Endothelial cell (in vitro differentiated cells): ENCODE results near the gene KDM6B. TPM values are rescaled to one million over a fixed set of nuclear protein-coding genes. Genes with fewer than 3 reads are reported as not detected.

ENCODE experiments used
- DNase-seq: peaks from one replicate; pipeline ENCODE4 v3.0.0; 2021; ENCODE audit warnings: low spot score
- H3K27ac Mint-ChIP-seq: one replicate; pipeline ENCODE4 v1.8.0; 2021; ENCODE audit warnings: mixed read lengths, inconsistent platforms; ENCODE audit not compliant: unreplicated experiment
- H3K27me3 Mint-ChIP-seq: one replicate; pipeline ENCODE4 v1.8.0; 2021; ENCODE audit warnings: mild to moderate bottlenecking, moderate library complexity, mixed read lengths, inconsistent platforms; ENCODE audit not compliant: unreplicated experiment
- H3K36me3 Mint-ChIP-seq: one replicate; pipeline ENCODE4 v1.8.0; 2021; ENCODE audit warnings: mild to moderate bottlenecking, low read depth, mixed read lengths, inconsistent platforms; ENCODE audit not compliant: unreplicated experiment
- H3K4me1 Mint-ChIP-seq: one replicate; pipeline ENCODE4 v1.8.0; 2021; ENCODE audit warnings: mild to moderate bottlenecking, mixed read lengths, inconsistent platforms; ENCODE audit not compliant: unreplicated experiment
- H3K4me3 Mint-ChIP-seq: one replicate; pipeline ENCODE4 v1.8.0; 2021; ENCODE audit warnings: mild to moderate bottlenecking, mixed read lengths, inconsistent platforms; ENCODE audit not compliant: unreplicated experiment
- H3K9me3 Mint-ChIP-seq: one replicate; pipeline ENCODE4 v1.8.0; 2021; ENCODE audit warnings: mixed read lengths, inconsistent platforms; ENCODE audit not compliant: unreplicated experiment
- total RNA-seq: library from RNA; stranded (reverse); fragmentation: NEBNext Ultra II Directional; extraction: Animal tissue kit (Norgen Biotek cat#: 25700); gene quantifications from one replicate; pipeline ENCODE4 v1.2.1, GENCODE V29; 2021; ENCODE audit not compliant: unreplicated experiment
- TF ChIP-seq, protein P1 (sequence below): fragments of 200-600 bp; sonication (generic); IDR thresholded peaks from one replicate; pipeline ENCODE4 v1.5.0; 2021; ENCODE audit warnings: antibody characterized with exemption; ENCODE audit not compliant: unreplicated experiment

Gene KDM6B
- total RNA-seq, 1 donor from 2014 or later, result 47.4 TPM

DNA sequence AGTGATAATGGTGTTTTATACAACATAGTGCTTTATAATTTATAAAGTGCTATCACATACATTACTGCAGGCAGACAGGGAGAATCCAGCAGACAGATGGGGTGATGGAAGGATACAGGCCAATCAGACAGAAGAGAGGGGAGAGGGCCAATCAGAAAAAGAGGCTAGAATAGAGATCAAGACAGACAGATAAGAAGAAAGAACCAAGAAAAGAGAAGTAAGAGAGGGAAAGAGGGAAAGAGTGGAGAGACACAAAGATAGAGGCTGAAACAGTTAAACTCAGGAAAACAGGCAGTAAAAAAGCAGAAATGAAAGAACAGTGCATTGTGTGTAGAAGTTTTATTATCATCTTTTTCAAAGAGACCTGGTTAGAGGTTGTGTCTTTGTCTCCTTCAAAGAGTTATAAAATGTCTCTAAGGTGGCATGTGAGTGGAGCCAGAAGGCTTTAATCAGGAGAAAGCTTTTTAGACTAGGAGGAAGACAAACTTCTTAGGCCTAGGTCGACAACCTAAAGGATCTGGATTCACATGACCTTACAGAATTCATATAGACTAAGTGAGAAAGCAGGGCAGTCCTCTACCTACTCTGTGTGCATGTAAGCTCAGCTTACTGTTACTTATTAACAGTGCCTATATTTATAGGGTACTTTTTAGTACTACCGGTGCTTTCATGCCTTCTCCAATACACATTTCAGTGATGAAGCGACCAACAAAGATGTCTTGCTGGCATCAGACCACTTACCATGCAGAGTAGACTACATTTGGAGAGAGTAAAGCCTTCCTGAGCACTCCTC, 46.3 kb downstream of the KDM6B start:
- H3K9me3 Mint-ChIP-seq, result no peaks in the 10 kb centered on the region
- no peaks in the 10 kb centered on the region for H3K36me3 Mint-ChIP-seq

DNA sequence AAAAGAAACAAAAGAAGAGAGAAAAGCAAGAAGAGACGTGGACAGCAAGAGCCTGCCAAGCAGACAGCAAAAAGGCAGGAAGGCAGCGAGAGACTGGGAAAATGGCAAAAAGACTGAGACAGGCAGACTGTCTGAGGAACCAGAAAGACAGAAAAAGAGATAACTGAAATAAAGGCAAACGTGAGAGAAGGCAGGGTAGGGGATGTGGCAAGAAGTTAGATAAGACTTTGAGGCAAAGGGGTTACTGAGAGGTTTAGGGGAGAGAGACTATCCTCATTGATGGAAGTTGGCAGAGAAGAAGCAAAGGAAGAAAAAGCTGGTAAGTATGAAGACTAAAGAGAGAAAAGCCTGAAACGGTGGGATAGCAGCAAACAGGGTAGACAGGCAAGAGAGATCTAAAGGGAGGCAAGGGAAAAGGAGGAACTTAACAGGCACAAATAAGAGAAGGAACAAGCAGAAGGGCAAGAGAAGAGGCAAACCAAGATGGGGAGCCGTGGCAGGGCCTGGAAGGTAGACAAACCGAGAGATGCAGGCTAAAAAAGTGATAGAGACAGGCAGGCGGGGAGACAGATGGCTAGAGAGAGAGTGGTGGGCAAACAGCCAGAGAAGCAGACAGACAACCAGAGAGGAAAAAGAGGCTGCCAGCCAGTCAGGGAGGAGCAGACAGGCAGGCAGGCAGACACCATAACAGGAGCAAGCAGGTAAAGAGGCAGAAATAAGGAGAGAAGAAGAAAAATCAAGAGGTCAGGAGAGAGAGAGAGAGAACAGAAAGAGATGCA, 47.4 kb downstream of the KDM6B start:
- Mint-ChIP-seq H3K4me3 (no peak overlapping the region), H3K27me3 (peaks cover 6% of the 10 kb centered on the region), H3K36me3 (no peaks in the 10 kb centered on the region), H3K9me3 (no peaks in the 10 kb centered on the region), H3K4me1 (peaks cover 8% of the 10 kb centered on the region), H3K27ac (no peak overlapping the region)
- DNase-seq, result no peak
- TF ChIP-seq, protein P1, sequence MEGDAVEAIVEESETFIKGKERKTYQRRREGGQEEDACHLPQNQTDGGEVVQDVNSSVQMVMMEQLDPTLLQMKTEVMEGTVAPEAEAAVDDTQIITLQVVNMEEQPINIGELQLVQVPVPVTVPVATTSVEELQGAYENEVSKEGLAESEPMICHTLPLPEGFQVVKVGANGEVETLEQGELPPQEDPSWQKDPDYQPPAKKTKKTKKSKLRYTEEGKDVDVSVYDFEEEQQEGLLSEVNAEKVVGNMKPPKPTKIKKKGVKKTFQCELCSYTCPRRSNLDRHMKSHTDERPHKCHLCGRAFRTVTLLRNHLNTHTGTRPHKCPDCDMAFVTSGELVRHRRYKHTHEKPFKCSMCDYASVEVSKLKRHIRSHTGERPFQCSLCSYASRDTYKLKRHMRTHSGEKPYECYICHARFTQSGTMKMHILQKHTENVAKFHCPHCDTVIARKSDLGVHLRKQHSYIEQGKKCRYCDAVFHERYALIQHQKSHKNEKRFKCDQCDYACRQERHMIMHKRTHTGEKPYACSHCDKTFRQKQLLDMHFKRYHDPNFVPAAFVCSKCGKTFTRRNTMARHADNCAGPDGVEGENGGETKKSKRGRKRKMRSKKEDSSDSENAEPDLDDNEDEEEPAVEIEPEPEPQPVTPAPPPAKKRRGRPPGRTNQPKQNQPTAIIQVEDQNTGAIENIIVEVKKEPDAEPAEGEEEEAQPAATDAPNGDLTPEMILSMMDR, result no peak

More for the DNA sequence above, 46.3 kb downstream of the KDM6B start:
- Mint-ChIP-seq H3K4me1 (peaks cover 3% of the 10 kb centered on the region), H3K27ac (no peak overlapping the region), H3K27me3 (no peaks in the 10 kb centered on the region), H3K4me3 (no peak overlapping the region)
- DNase-seq, result no peak
- TF ChIP-seq, protein P1, result no peak

DNA sequence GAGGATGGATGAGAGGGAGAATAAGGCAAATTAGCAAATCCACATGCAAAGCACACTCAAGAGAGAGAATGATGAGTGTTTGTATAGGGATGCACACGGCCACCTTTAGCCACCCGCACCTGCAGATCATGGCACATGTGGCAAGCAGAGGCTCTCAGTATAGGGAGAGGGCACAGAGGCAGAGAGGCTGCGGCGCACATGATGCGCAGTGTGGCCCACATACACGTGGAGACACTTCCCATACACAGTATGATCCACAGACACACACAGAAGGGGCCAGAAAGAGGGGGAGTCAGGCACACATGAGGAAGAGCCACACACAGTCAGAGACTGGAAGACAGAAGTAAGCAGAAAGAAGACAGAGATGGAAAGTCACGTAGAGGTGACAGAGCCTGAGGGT, 48.1 kb downstream of the KDM6B start:
- TF ChIP-seq, protein P1, result no peak
- H3K27ac Mint-ChIP-seq, result no peak overlapping the region
- H3K4me3 Mint-ChIP-seq, result no peak overlapping the region
- no peaks in the 10 kb centered on the region for H3K9me3 Mint-ChIP-seq
- H3K4me1 Mint-ChIP-seq, result peaks cover 8% of the 10 kb centered on the region
- DNase-seq, result no peak
- peaks cover 6% of the 10 kb centered on the region for H3K27me3 Mint-ChIP-seq
- no peaks in the 10 kb centered on the region for H3K36me3 Mint-ChIP-seq

DNA sequence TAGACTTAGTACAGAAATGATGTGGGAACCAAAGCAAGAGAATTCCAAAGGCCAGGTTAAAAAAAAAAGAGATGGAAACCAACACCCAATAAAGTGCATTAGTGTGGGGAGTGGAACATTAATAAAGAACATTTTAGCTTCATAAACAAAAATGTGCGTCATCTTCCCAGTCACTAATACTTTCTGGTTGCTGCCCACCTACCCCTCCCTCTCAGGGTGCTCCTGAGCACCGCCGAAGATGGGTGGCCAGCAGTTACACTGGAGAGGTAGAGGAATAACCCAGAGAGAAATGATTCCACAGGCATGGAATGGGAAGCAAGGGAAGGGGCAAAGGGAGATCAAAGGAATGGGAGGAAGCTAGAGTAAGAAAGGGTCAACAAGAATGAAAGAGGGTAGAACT, 48.6 kb downstream of the KDM6B start:
- Mint-ChIP-seq H3K27ac (no peak overlapping the region), H3K27me3 (peaks cover 6% of the 10 kb centered on the region), H3K9me3 (no peaks in the 10 kb centered on the region), H3K4me1 (peaks cover 8% of the 10 kb centered on the region), H3K4me3 (no peak overlapping the region), H3K36me3 (no peaks in the 10 kb centered on the region)
- TF ChIP-seq, protein P1, result no peak
- DNase-seq, result no peak

Other genes with a start within 250 kb of the KDM6B start
- 1.3 TPM for gene SOX15, start 244.1 kb upstream of the KDM6B start, total RNA-seq
- 37.9 TPM for gene FXR2, start 219.3 kb upstream of the KDM6B start, total RNA-seq
- gene SAT2, start 206.4 kb upstream of the KDM6B start, total RNA-seq, result 100 TPM
- gene SHBG, start 204.1 kb upstream of the KDM6B start, total RNA-seq, result 0.95 TPM
- 10.4 TPM for gene ATP1B2, start 183.3 kb upstream of the KDM6B start, total RNA-seq
- 95.5 TPM for gene TP53, start 146.7 kb upstream of the KDM6B start, total RNA-seq
- gene WRAP53, start 145.7 kb upstream of the KDM6B start, total RNA-seq, result 21.3 TPM
- gene EFNB3, start 129.0 kb upstream of the KDM6B start, total RNA-seq, result 61.9 TPM
- gene DNAH2, start 116.5 kb upstream of the KDM6B start, total RNA-seq, result 0.72 TPM
- 13.6 TPM for gene TMEM88, start 20.8 kb downstream of the KDM6B start, total RNA-seq
- 97.9 TPM for gene NAA38, start 23.3 kb downstream of the KDM6B start, total RNA-seq
- gene CYB5D1, start 23.8 kb downstream of the KDM6B start, total RNA-seq, result 6.4 TPM
- 133 TPM for gene CHD3, start 54.6 kb downstream of the KDM6B start, total RNA-seq
- gene RNF227, start 82.1 kb downstream of the KDM6B start, total RNA-seq, result 0.77 TPM
- 1.6 TPM for gene KCNAB3, start 95.6 kb downstream of the KDM6B start, total RNA-seq
- gene TRAPPC1, start 97.7 kb downstream of the KDM6B start, total RNA-seq, result 171 TPM
- gene CNTROB, start 98.0 kb downstream of the KDM6B start, total RNA-seq, result 32.6 TPM
- gene GUCY2D, start 168.4 kb downstream of the KDM6B start, total RNA-seq, result not detected
- gene ALOX15B, start 204.8 kb downstream of the KDM6B start, total RNA-seq, result 0.13 TPM